Progenitor cell of endocrine pancreas (in vitro differentiated cells): ENCODE results near the gene VASP. TPM values are rescaled to one million over a fixed set of nuclear protein-coding genes. Genes with fewer than 3 reads are reported as not detected.

Experiments
- DNase-seq: peaks from one replicate; pipeline ENCODE4 v3.0.0; 2021; ENCODE audit warnings: low spot score; ENCODE audit not compliant: unreplicated experiment
- H3K27ac Mint-ChIP-seq: 2 replicates; pipeline ENCODE4 v1.8.0; 2021; ENCODE audit warnings: mild to moderate bottlenecking, moderate library complexity, mixed read lengths
- H3K27me3 Mint-ChIP-seq: 2 replicates; pipeline ENCODE4 v1.8.0; 2021; ENCODE audit warnings: mixed read lengths
- H3K36me3 Mint-ChIP-seq: 2 replicates; pipeline ENCODE4 v1.8.0; 2022; ENCODE audit warnings: mixed read lengths; ENCODE audit not compliant: insufficient read depth
- H3K4me1 Mint-ChIP-seq: 2 replicates; pipeline ENCODE4 v1.8.0; 2021; ENCODE audit warnings: low read depth, mixed read lengths
- H3K4me3 Mint-ChIP-seq: 2 replicates; pipeline ENCODE4 v1.8.0; 2021; ENCODE audit warnings: low read depth, mild to moderate bottlenecking, moderate library complexity, mixed read lengths
- H3K9me3 Mint-ChIP-seq: 2 replicates; pipeline ENCODE4 v1.8.0; 2021; ENCODE audit warnings: low read depth, mixed read lengths
- total RNA-seq: library from RNA; stranded (reverse); gene quantifications from 2 replicates; pipeline ENCODE4 v1.2.1, GENCODE V29; 2021
- TF ChIP-seq, protein P1 (sequence below): fragments of 200-600 bp; sonication (generic); IDR thresholded peaks from one replicate; pipeline ENCODE4 v1.5.0; 2021; ENCODE audit warnings: antibody characterized with exemption, mild to moderate bottlenecking; ENCODE audit not compliant: unreplicated experiment

Gene VASP
- total RNA-seq, 1 donor from 2014 or later: 94.9 TPM

DNA sequence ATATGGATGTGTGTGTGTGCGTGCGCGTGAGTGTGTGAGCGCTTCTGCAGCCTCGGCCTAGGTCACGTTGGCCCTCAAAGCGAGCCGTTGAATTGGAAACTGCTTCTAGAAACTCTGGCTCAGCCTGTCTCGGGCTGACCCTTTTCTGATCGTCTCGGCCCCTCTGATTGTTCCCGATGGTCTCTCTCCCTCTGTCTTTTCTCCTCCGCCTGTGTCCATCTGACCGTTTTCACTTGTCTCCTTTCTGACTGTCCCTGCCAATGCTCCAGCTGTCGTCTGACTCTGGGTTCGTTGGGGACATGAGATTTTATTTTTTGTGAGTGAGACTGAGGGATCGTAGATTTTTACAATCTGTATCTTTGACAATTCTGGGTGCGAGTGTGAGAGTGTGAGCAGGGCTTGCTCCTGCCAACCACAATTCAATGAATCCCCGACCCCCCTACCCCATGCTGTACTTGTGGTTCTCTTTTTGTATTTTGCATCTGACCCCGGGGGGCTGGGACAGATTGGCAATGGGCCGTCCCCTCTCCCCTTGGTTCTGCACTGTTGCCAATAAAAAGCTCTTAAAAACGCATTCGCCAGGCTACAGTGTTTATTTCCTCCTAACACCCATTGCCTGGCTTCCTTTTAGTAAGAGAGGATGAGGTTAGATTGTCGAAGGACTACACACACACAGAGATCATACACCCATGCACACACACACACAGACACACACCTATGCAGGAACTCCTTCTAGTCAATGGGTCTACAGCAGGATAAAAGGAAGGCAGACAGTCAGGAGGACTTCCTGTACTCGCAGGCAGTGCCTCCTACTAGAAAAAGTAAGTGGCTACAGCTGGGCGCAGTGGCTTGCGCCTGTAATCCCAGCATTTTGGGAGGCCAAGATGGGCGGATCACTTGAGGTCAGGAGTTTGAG is 32.4 kb upstream of the VASP start:
- Mint-ChIP-seq H3K9me3 (no peaks in the 10 kb centered on the region), H3K4me3 (no peak overlapping the region), H3K27ac (no peak overlapping the region), H3K4me1 (peaks cover 13% of the 10 kb centered on the region), H3K36me3 (no peaks in the 10 kb centered on the region), H3K27me3 (peaks cover 31% of the 10 kb centered on the region)
- no peak for DNase-seq
- TF ChIP-seq, protein P1, sequence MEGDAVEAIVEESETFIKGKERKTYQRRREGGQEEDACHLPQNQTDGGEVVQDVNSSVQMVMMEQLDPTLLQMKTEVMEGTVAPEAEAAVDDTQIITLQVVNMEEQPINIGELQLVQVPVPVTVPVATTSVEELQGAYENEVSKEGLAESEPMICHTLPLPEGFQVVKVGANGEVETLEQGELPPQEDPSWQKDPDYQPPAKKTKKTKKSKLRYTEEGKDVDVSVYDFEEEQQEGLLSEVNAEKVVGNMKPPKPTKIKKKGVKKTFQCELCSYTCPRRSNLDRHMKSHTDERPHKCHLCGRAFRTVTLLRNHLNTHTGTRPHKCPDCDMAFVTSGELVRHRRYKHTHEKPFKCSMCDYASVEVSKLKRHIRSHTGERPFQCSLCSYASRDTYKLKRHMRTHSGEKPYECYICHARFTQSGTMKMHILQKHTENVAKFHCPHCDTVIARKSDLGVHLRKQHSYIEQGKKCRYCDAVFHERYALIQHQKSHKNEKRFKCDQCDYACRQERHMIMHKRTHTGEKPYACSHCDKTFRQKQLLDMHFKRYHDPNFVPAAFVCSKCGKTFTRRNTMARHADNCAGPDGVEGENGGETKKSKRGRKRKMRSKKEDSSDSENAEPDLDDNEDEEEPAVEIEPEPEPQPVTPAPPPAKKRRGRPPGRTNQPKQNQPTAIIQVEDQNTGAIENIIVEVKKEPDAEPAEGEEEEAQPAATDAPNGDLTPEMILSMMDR: no peak

DNA sequence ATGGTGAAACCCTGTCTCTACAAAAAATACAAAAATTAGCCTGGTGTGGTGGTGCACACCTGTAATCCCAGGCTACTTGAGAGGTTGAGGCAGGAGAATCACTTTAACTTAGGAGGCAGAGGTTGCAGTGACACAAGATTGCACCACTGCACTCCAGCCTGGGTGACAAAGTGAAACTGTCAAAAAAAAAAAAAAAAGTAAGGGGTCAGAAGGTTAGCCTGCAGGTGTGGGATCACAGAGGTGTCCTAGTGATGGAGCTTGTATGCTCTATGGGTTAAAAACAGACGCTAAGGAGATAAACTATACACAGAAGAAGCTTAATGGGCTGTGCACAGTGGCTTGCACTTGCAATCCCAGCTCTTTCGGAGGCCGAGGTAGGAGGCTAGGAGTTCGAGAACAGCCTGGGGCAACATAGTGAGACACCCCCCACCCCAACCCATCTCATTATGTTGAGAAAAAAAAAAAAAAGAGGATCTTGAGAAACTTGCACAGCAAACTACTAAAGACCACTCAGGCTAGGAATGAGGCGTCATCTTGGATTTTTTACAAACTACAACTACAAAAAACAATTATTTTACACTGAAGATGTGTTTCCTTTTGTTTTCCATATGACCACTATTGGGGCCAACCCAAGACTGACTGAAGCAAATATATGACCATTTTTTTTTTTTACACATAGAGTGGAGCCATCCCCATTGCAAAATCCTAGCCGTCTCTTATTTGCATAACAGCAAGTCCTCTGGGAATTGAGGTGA is 31.6 kb upstream of the VASP start:
- H3K36me3 Mint-ChIP-seq: no peaks in the 10 kb centered on the region
- peaks cover 31% of the 10 kb centered on the region for H3K27me3 Mint-ChIP-seq
- peaks cover 13% of the 10 kb centered on the region for H3K4me1 Mint-ChIP-seq
- no peak for DNase-seq
- H3K4me3 Mint-ChIP-seq: no peak overlapping the region
- no peak overlapping the region for H3K27ac Mint-ChIP-seq
- TF ChIP-seq, protein P1: no peak
- no peaks in the 10 kb centered on the region for H3K9me3 Mint-ChIP-seq

DNA sequence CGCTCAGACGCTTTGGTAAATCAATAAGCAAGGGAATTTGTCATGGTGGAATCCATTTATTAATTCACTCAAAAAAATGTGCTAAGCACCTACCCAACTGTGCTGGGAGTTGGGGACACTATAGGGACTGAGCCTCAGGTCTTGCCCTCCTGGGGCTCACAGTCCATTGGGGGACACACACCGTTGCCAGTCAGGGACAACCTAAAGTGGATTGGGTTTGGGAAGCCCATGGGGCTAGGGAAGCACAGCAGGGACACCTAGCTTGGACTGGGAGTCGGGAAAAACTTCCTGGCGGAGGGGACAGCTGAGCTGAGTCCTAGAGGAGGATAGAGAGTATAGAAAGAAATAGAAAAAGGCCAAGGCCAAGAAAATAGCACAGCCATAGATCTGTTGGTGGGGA is 31.0 kb upstream of the VASP start:
- Mint-ChIP-seq H3K9me3 (no peaks in the 10 kb centered on the region), H3K27me3 (peaks cover 31% of the 10 kb centered on the region), H3K27ac (no peak overlapping the region), H3K36me3 (no peaks in the 10 kb centered on the region), H3K4me1 (peaks cover 13% of the 10 kb centered on the region), H3K4me3 (no peak overlapping the region)
- TF ChIP-seq, protein P1: no peak
- DNase-seq: no peak

DNA sequence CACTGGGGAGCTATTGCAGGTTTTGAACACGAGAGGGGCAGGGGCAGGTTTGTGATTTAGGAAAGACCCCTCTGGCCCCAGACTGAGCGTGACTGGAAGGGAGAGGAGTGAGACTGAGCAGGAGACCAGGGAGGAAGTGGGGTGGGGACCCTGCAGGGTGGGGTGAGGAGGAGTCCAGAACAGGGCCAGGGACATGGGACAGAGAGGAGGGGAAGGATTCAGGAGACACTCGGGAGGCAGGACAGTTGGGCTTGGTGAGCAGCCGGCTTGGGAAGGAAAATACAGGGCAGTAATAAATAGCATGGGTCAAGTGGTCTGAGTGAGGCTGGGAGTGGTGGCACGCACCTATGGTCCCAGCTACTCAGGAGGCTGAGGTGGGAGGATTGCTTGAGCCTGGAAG is 30.1 kb upstream of the VASP start:
- H3K4me1 Mint-ChIP-seq: peaks cover 13% of the 10 kb centered on the region
- H3K36me3 Mint-ChIP-seq: no peaks in the 10 kb centered on the region
- TF ChIP-seq, protein P1: no peak
- no peak overlapping the region for H3K27ac Mint-ChIP-seq
- peaks cover 23% of the 10 kb centered on the region for H3K27me3 Mint-ChIP-seq
- H3K4me3 Mint-ChIP-seq: no peak overlapping the region
- no peaks in the 10 kb centered on the region for H3K9me3 Mint-ChIP-seq
- no peak for DNase-seq

DNA sequence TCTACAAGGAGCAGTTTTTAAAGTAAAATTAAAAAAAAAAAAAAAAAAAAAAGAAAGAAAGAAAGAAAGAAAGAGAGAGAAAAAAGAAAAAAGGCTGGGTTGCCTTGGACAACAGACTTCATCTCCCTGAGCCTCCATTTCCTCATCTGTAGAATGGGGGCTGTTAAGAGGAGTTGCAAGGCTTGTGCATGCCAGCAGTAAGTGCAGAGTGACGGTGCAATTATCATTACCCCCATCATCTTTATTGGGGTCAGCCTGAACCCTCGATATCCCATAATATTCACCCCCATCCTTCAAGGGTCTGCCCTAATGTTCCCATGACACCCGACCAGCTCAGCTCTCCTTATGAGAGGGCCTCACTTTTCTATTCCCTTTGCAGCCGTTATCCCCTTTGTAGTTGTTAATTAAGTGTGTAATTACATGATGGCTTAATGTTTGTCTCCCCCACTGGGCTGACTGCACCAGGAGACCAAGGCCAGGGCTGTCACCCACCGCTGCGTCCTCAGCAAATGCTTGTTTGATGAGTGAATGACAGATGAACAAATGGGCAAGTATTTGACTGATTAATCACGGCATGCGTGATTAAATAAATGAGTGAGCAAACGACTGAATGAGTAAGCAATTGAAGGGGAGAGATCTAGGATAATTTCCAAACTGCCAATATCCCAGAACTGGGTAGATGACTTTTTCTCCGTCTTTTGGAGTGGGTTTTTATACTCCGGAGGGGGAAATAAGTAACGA is 29.4 kb upstream of the VASP start:
- H3K4me3 Mint-ChIP-seq: peak overlapping the region; percentile 83
- TF ChIP-seq, protein P1: no peak
- no peak for DNase-seq
- H3K27ac Mint-ChIP-seq: peak overlapping the region; percentile 99
- H3K9me3 Mint-ChIP-seq: no peaks in the 10 kb centered on the region
- peaks cover 17% of the 10 kb centered on the region for H3K27me3 Mint-ChIP-seq
- peaks cover 7% of the 10 kb centered on the region for H3K4me1 Mint-ChIP-seq
- no peaks in the 10 kb centered on the region for H3K36me3 Mint-ChIP-seq
